22Rv1 (cell line): Measurements from ENCODE around the gene LRIT3.

Experiments
- H3K27ac ChIP-seq: fragments of 450-650 bp; 2 replicates; pipeline ENCODE4 v1.5.1; 2017
- CTCF ChIP-seq: fragments of 450-650 bp; IDR thresholded peaks from 2 replicates; pipeline ENCODE4 v1.5.1; 2017; ENCODE audit warnings: mild to moderate bottlenecking
- ZFX ChIP-seq: fragments of 450-650 bp; IDR thresholded peaks from 2 replicates; pipeline ENCODE4 v1.6.1; 2017; ENCODE audit warnings: antibody characterized with exemption, borderline replicate concordance

The LRIT3 gene

GRCh38 chr4:109886303-109886702 lies 38.4 kb downstream of the LRIT3 start:
- TF ChIP-seq CTCF = no peak
- TF ChIP-seq ZFX = no peak
- H3K27ac ChIP-seq = no peak overlapping the region

GRCh38 chr4:109887071-109887470 lies 39.2 kb downstream of the LRIT3 start:
- TF ChIP-seq CTCF = no peak
- TF ChIP-seq ZFX = no peak
- no peak overlapping the region for H3K27ac ChIP-seq

- H3K27ac ChIP-seq = no peak overlapping the region
- TF ChIP-seq ZFX = no peak
- no peak for TF ChIP-seq CTCF
Observed at GRCh38 chr4:109890076-109890475, 42.2 kb downstream of the LRIT3 start.

GRCh38 chr4:109902559-109903251 lies 54.8 kb downstream of the LRIT3 start:
- H3K27ac ChIP-seq = no peak overlapping the region
- TF ChIP-seq CTCF (no peak), ZFX (no peak)

GRCh38 chr4:109908731-109909130 lies 60.8 kb downstream of the LRIT3 start:
- TF ChIP-seq CTCF = no peak
- TF ChIP-seq ZFX = no peak
- no peak overlapping the region for H3K27ac ChIP-seq

DNA sequence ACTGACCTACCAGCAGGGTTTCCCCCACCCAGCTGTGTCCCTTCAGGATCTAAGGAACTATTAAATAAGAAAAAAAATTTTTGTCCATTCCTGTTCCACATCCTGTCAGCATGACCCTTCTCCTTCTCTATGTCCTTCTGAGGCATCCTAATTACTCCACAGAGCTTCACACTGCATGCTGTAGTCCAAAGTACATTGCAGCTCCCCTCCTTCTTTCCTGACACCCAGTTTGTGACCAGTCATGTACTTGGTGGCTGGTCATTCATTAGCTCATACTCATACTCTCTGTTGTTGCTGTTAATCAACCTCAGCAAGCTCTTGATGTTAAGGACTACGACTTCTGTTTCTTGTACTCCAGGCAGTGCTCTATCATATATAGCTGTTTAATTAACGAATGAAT lies 62.3 kb downstream of the LRIT3 start:
- TF ChIP-seq ZFX (no peak), CTCF (no peak)
- H3K27ac ChIP-seq = no peak overlapping the region

DNA sequence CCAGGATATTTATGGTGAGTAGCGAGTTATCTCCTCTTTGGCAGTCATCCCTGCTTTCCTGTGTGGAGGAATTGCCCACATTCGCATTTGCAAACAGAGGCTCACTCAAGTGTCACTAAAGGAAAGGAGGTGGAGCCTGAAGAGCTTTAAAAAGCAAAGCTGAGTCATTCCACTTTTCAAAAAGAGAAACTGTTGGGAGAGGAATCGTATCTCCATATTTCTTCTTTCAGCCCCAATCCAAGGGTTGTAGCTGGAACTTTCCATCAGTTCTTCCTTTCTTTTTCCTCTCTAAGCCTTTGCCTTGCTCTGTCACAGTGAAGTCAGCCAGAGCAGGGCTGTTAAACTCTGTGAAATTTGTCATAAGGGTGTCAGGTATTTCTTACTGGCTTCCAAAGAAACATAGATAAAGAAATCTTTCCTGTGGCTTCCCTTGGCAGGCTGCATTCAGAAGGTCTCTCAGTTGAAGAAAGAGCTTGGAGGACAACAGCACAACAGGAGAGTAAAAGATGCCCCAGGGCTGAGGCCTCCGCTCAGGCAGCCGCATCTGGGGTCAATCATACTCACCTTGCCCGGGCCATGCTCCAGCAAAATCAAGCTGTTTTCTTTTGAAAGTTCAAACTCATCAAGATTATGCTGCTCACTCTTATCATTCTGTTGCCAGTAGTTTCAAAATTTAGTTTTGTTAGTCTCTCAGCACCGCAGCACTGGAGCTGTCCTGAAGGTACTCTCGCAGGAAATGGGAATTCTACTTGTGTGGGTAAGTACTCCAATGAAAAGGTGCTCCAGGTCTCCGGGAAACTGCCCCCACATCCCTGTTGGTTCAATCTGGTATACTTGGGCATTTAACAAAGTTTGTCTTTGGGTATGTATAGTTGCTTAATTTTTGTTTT lies 65.0 kb downstream of the LRIT3 start, which contains the start of gene EGF:
Gene EGF, plus strand, starts transcription at position 178 of the 890 bp plus-strand sequence. Its CDS starts 453 bp downstream, at position 631.
- 0 out of 2 replicates have a peak within 1 kb of the TSS, but pooled peaks have one; percentile 25 for H3K27ac ChIP-seq
- TF ChIP-seq CTCF (no peak), ZFX (no peak)
